ENCODE data around the gene IFITM10. TPM values are rescaled to one million over a fixed set of nuclear protein-coding genes. Genes with fewer than 3 reads are reported as not detected.

The IFITM10 gene
- total and polyA plus RNA-seq, 9 of the 15 experiments (the other 6 are each of a cell fraction or from before 2014, with no cell fraction given) = 0.08 to 0.13 (median 0.09) TPM; not detected in 6

DNA sequence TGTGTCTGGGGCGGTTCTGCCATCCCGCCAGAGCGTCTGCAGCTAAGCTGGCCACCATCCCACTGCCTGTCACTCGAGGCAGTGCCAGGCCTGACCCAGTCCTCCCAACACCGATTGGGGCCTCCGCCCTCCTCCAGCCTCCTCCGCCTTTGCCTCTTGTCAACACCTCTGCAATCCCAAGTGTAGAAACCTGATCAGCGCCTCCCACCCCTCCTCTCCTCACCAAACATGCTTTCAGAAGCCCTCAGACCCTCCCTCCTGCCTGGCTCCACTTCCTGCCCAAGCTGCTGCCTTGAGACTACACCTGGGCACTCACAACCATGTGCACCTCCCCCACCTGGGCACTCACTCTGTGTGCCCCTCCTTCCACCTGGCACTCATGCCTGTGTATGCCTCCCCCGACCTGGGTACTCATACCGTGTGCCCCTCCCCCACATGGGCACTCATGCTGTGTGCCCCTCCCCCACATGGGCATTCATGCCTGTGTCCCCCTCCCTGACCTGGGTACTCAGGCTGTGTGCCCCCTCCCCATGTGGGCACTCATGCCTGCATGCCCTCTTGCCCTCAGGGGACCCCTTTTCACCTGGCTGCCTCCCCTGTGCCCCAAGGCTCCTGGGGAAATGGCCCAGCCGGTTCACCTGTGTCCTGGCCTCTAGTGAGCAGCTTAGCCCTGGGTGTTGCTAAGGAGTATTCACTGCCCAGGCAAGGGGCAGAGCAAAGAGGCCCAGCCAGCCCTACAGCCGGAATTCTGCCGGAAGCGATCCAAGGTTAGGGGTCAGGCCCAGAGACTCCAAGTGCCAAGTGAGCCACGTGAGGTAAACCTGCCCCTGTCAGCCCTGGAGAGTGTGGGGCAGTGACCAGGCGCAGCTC lies 5.5 kb upstream of the IFITM10 start:
- Histone ChIP-seq H3K9ac (ENCODE audit: insufficient read depth in 1 of 2, low read depth in 2 of 2, low read length in 2 of 2) (no peak overlapping the region), H3K4me1 (replicated peaks in 1 of 2; ENCODE audit: control insufficient read depth in 2 of 2, insufficient read depth in 2 of 2, low read length in 2 of 2) (peaks cover 9 to 69% of the 10 kb centered on the region in 2 experiments; a peak in 4 of 5 replicates), H3K27me3 (ENCODE audit: control insufficient read depth in 2 of 2, insufficient read depth in 2 of 2, low read length in 2 of 2) (no peaks in the 10 kb centered on the region), H3K79me2 (ENCODE audit: control insufficient read depth, insufficient read depth, low read length) (no peaks in the 10 kb centered on the region; the same call in 2 of the 3 replicates), H4K20me1 (replicated peaks; ENCODE audit: control insufficient read depth, insufficient read depth, low read length) (no peaks in the 10 kb centered on the region; the same call in 1 of the 2 replicates), H3K27ac (ENCODE audit: extremely low read depth, low read depth, low read length) (no peak overlapping the region), H3K4me2 (ENCODE audit: insufficient read depth, low read length) (no peak overlapping the region), H3K9me1 (ENCODE audit: control insufficient read depth, insufficient read depth, low read length) (no peaks in the 10 kb centered on the region), H3K9me3 (replicated peaks; ENCODE audit: control insufficient read depth, insufficient read depth, low read depth, low read length) (no peaks in the 10 kb centered on the region), H2AFZ (ENCODE audit: low read depth, low read length) (no peak overlapping the region), H3K36me3 (ENCODE audit: control insufficient read depth, insufficient read depth, low read length) (peaks cover 22% of the 10 kb centered on the region; the same call in 1 of the 3 replicates), H3K4me3 (no peak overlapping the region)
- no peak for ATAC-seq
- no TSS peak for BruUV-seq (replicated peaks)
- POLR2A ChIA-PET = interaction anchor here (0.6 kb wide), 1 partner anchor 28 kb away, joined by 4 read pairs; no protein-coding TSS in a partner anchor
- CTCF ChIA-PET (ENCODE audit: low intra/inter-chr PET ratio) = interaction anchor here (0.6 kb wide), 1 partner anchor 14 kb away, joined by 3 read pairs; no protein-coding TSS in a partner anchor
- TF ChIP-seq USF1 (CRISPR knock-in tag; IDR thresholded peaks at IDR 0.05) (no peak), MIER1 (IDR thresholded peaks at IDR 0.05; ENCODE audit: low read depth) (no peak), E4F1 (CRISPR knock-in tag; IDR thresholded peaks at IDR 0.05; ENCODE audit: borderline replicate concordance) (no peak), ZSCAN32 (CRISPR knock-in tag; IDR thresholded peaks at IDR 0.05) (no peak), ZNF76 (CRISPR knock-in tag; IDR thresholded peaks at IDR 0.05; ENCODE audit: borderline replicate concordance) (no peak), SOX6 (IDR thresholded peaks at IDR 0.05) (no peak)
- in situ Hi-C loops (cut with MboI) (no loop called here), intact Hi-C loops (cut with micrococcal nuclease) (no loop called here)
- no peak for DNase-seq (ENCODE audit: extremely low read depth in 1 of 4, low spot score in 3 of 4)
- 85% methylated on average over 11 of the region's 16 CpGs for WGBS (ENCODE audit: insufficient coverage, low coverage, missing lambda C conversion rate)
- no peak for FAIRE-seq

Data from K562 (cell line).